ENCODE measurements around the gene CREBRF. TPM values are rescaled to one million over a fixed set of nuclear protein-coding genes. Genes with fewer than 3 reads are reported as not detected.

The CREBRF gene
- total RNA-seq, 2 donors from 2014 or later: 12.2 to 12.7 TPM

GRCh38 chr5:173055722-173055982 lies 500 bp upstream of the CREBRF start:
- Histone ChIP-seq H3K36me3 (ENCODE audit: control insufficient read depth, insufficient read depth, low read length) (no peaks in the 10 kb centered on the region), H3K4me3 (ENCODE audit: low read length) (peak overlapping the region; percentile 96), H3K27me3 (ENCODE audit: control insufficient read depth, insufficient read depth, low read length, poor library complexity, severe bottlenecking) (no peaks in the 10 kb centered on the region), H3K4me1 (ENCODE audit: control insufficient read depth, insufficient read depth, low read length) (no peaks in the 10 kb centered on the region), H3K9ac (ENCODE audit: extremely low read depth, low read length, poor library complexity, severe bottlenecking) (no peak overlapping the region), H3K9me3 (ENCODE audit: control insufficient read depth, low read length) (no peaks in the 10 kb centered on the region), H3K27ac (ENCODE audit: low read depth, low read length) (no peak overlapping the region)
- Mint-ChIP-seq H3K27ac (peak overlapping the region; percentile 28), H3K27me3 (ENCODE audit: insufficient read depth) (peaks cover 8% of the 10 kb centered on the region), H3K9me3 (no peaks in the 10 kb centered on the region), H3K4me3 (peak overlapping the region; percentile 87), H3K4me1 (peaks cover 12% of the 10 kb centered on the region), H3K36me3 (ENCODE audit: low read depth) (peaks cover 3% of the 10 kb centered on the region)
- 8 to 16% methylated on average over 6 to 11 of the region's 11 CpGs for WGBS, 2 experiments (ENCODE audit: insufficient coverage in 1 of 2, insufficient read length in 1 of 2)
- no peak for TF ChIP-seq CTCF (conservative IDR thresholded peaks at IDR 0.05)
- no peak for DNase-seq

GRCh38 chr5:173056783-173057061 lies 570 bp downstream of the CREBRF start:
- no peaks in the 10 kb centered on the region for H3K9me3 ChIP-seq (ENCODE audit: control insufficient read depth, low read length)
- peaks cover 7% of the 10 kb centered on the region for H3K36me3 Mint-ChIP-seq (ENCODE audit: low read depth)
- peaks cover 12% of the 10 kb centered on the region for H3K4me1 Mint-ChIP-seq
- no peaks in the 10 kb centered on the region for H3K27me3 ChIP-seq (ENCODE audit: control insufficient read depth, insufficient read depth, low read length, poor library complexity, severe bottlenecking)
- H3K9ac ChIP-seq (ENCODE audit: extremely low read depth, low read length, poor library complexity, severe bottlenecking): peak overlapping the region; percentile 69
- WGBS, 2 experiments (ENCODE audit: insufficient coverage in 1 of 2, insufficient read length in 1 of 2): 0% methylated on average over 27 of the region's 27 CpGs; no CpG with 5 or more reads in 1 of the 2 experiments
- H3K4me1 ChIP-seq (ENCODE audit: control insufficient read depth, insufficient read depth, low read length): no peaks in the 10 kb centered on the region
- peak overlapping the region; percentile 96 for H3K4me3 ChIP-seq (ENCODE audit: low read length)
- H3K9me3 Mint-ChIP-seq: no peaks in the 10 kb centered on the region
- H3K27ac Mint-ChIP-seq: peak overlapping the region; percentile 99
- no peak for DNase-seq
- no peaks in the 10 kb centered on the region for H3K36me3 ChIP-seq (ENCODE audit: control insufficient read depth, insufficient read depth, low read length)
- TF ChIP-seq CTCF (conservative IDR thresholded peaks at IDR 0.05): no peak
- H3K27me3 Mint-ChIP-seq (ENCODE audit: insufficient read depth): peaks cover 4% of the 10 kb centered on the region
- peak overlapping the region; percentile 87 for H3K4me3 Mint-ChIP-seq
- H3K27ac ChIP-seq (ENCODE audit: low read depth, low read length): peak overlapping the region; percentile 92

GRCh38 chr5:173057062-173057924 lies 1.1 kb downstream of the CREBRF start:
- Mint-ChIP-seq H3K4me1 (peaks cover 12% of the 10 kb centered on the region), H3K36me3 (ENCODE audit: low read depth) (peaks cover 7% of the 10 kb centered on the region), H3K27ac (peak overlapping the region; percentile 99), H3K9me3 (no peaks in the 10 kb centered on the region), H3K4me3 (peak overlapping the region; percentile 87), H3K27me3 (ENCODE audit: insufficient read depth) (no peaks in the 10 kb centered on the region)
- Histone ChIP-seq H3K36me3 (ENCODE audit: control insufficient read depth, insufficient read depth, low read length) (no peaks in the 10 kb centered on the region), H3K4me1 (ENCODE audit: control insufficient read depth, insufficient read depth, low read length) (no peaks in the 10 kb centered on the region), H3K4me3 (ENCODE audit: low read length) (peak overlapping the region; percentile 96), H3K9ac (ENCODE audit: extremely low read depth, low read length, poor library complexity, severe bottlenecking) (peak overlapping the region; percentile 76), H3K27ac (ENCODE audit: low read depth, low read length) (peak overlapping the region; percentile 59), H3K9me3 (ENCODE audit: control insufficient read depth, low read length) (no peaks in the 10 kb centered on the region), H3K27me3 (ENCODE audit: control insufficient read depth, insufficient read depth, low read length, poor library complexity, severe bottlenecking) (no peaks in the 10 kb centered on the region)
- DNase-seq: peak; percentile 100
- TF ChIP-seq CTCF (conservative IDR thresholded peaks at IDR 0.05): peak; percentile 19
- WGBS, 2 experiments (ENCODE audit: insufficient coverage in 1 of 2, insufficient read length in 1 of 2): 0% methylated on average over 16 to 38 of the region's 38 CpGs

Measured in endodermal cell (in vitro differentiated cells).